Measurements from ENCODE around the gene ATP2B2.

DNA sequence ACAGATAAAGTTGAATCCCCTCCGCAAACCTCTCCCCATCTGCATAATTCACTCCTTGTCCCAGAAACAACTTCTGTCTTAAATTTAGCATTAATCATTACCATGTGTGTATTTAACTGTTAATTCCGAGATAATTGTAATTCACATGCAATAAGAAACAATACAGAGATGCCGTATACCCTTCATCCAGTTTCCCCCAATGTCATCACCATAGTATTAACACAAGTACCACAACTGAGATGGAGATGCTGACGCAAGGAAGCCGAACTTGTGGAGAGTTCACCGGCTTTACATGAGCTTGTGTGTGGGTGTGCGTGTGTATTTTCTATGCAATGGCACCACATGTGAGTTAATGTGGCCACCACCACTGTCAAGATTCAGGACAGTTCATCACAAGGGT, 144.9 kb downstream of the ATP2B2 start:
- TF ChIP-seq CTCF (IDR thresholded peaks at IDR 0.05) (no peak), E2F6 (IDR thresholded peaks at IDR 0.05; ENCODE audit: borderline replicate concordance, low read depth) (no peak), POLR2A (IDR thresholded peaks at IDR 0.05; ENCODE audit: low read length) (no peak), RCOR1 (IDR thresholded peaks at IDR 0.05; ENCODE audit: low read depth, low read length) (no peak), HDAC2 (IDR thresholded peaks at IDR 0.05) (no peak)
